Activated T-helper 1 cell treated with anti-CD3 and anti-CD28 coated beads, Interleukin-12 subunit alpha, Interleukin-12 subunit beta, Interleukin-2, Interleukin-4 antibody, amounts not matched to agents 30 ng/mL and 10 ng/mL and 1 ng/mL, durations not matched to agents 14 hours and 24 hours and 36 hours (primary cell): ENCODE results near the gene MYZAP. TPM values are rescaled to one million over a fixed set of nuclear protein-coding genes. Genes with fewer than 3 reads are reported as not detected.

Experiments used
- DNase-seq: peaks from one replicate; pipeline ENCODE4 v3.0.0; 2021; ENCODE audit warnings: low spot score
- H3K27ac Mint-ChIP-seq: one replicate; pipeline ENCODE4 v1.8.0; 2021; ENCODE audit warnings: mild to moderate bottlenecking, mixed read lengths
- H3K27me3 Mint-ChIP-seq: one replicate; pipeline ENCODE4 v1.8.0; 2022; ENCODE audit warnings: mild to moderate bottlenecking, moderate library complexity, mixed read lengths; ENCODE audit not compliant: insufficient read depth
- H3K36me3 Mint-ChIP-seq: one replicate; pipeline ENCODE4 v1.8.0; 2021; ENCODE audit warnings: low read depth, mixed read lengths
- H3K4me1 Mint-ChIP-seq: one replicate; pipeline ENCODE4 v1.8.0; 2021; ENCODE audit warnings: low read depth, mixed read lengths
- H3K4me3 Mint-ChIP-seq: one replicate; pipeline ENCODE4 v1.8.0; 2021; ENCODE audit warnings: mild to moderate bottlenecking, moderate library complexity, mixed read lengths
- H3K9me3 Mint-ChIP-seq: one replicate; pipeline ENCODE4 v1.8.0; 2021; ENCODE audit warnings: mixed read lengths
- intact Hi-C: fragments of 100-400 bp; cut with micrococcal nuclease; formaldehyde crosslinking; loops from one replicate; pipeline ENCODE4 v1.15.1; 2024
- total RNA-seq: library from RNA; stranded (reverse); gene quantifications from 2 replicates; pipeline ENCODE4 v1.2.3, GENCODE V29; 2022

The MYZAP gene
- total RNA-seq, 1 donor from 2014 or later, result not detected

- Mint-ChIP-seq H3K36me3 (no peaks in the 10 kb centered on the region), H3K4me1 (no peaks in the 10 kb centered on the region), H3K27ac (no peak overlapping the region), H3K9me3 (no peaks in the 10 kb centered on the region), H3K27me3 (no peaks in the 10 kb centered on the region), H3K4me3 (no peak overlapping the region)
- intact Hi-C loops, result no loop called here
- DNase-seq, result no peak
These were observed 95.0 kb downstream of the MYZAP start for GRCh38 chr15:57686657-57687056.

GRCh38 chr15:57690341-57690966 is 98.8 kb downstream of the MYZAP start:
- Mint-ChIP-seq H3K4me1 (no peaks in the 10 kb centered on the region), H3K27ac (no peak overlapping the region), H3K4me3 (no peak overlapping the region), H3K27me3 (no peaks in the 10 kb centered on the region), H3K36me3 (no peaks in the 10 kb centered on the region), H3K9me3 (no peaks in the 10 kb centered on the region)
- no peak for DNase-seq
- intact Hi-C loops, result no loop called here

- H3K27me3 Mint-ChIP-seq, result no peaks in the 10 kb centered on the region
These were observed 99.4 kb downstream of the MYZAP start for GRCh38 chr15:57691082-57691481.

GRCh38 chr15:57692709-57693108 is 101.0 kb downstream of the MYZAP start:
- Mint-ChIP-seq H3K36me3 (no peaks in the 10 kb centered on the region), H3K4me1 (no peaks in the 10 kb centered on the region)

More at GRCh38 chr15:57691082-57691481, 99.4 kb downstream of the MYZAP start:
- Mint-ChIP-seq H3K36me3 (no peaks in the 10 kb centered on the region), H3K4me1 (no peaks in the 10 kb centered on the region), H3K27ac (no peak overlapping the region), H3K9me3 (no peaks in the 10 kb centered on the region), H3K4me3 (no peak overlapping the region)
- no peak for DNase-seq
- intact Hi-C loops, result no loop called here

DNA sequence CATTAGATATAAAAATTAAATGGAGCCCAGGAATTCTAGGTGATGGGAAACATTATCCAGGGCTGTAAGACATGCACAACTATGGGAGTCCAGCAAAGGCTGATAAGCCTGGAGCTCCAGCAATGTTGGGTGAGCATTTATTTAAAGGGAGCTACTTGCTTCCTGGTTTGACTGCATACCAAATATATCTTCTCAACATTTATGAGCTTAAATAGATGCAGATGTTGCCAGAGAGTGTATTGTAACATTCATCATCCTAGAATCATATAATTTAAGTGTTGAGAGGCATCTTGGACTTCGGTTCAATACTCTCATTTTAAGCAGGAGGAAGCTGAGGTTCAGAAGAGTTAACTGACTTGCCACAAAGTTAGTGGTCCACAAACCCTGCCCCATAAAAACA is 102.6 kb downstream of the MYZAP start:
- Mint-ChIP-seq H3K9me3 (no peaks in the 10 kb centered on the region), H3K4me3 (no peak overlapping the region), H3K27ac (no peak overlapping the region), H3K4me1 (no peaks in the 10 kb centered on the region), H3K27me3 (no peaks in the 10 kb centered on the region), H3K36me3 (no peaks in the 10 kb centered on the region)
- no peak for DNase-seq
- intact Hi-C loops, result no loop called here

More at GRCh38 chr15:57692709-57693108, 101.0 kb downstream of the MYZAP start:
- intact Hi-C loops, result no loop called here
- no peak overlapping the region for H3K4me3 Mint-ChIP-seq
- no peaks in the 10 kb centered on the region for H3K27me3 Mint-ChIP-seq
- no peak overlapping the region for H3K27ac Mint-ChIP-seq
- DNase-seq, result no peak
- no peaks in the 10 kb centered on the region for H3K9me3 Mint-ChIP-seq

- DNase-seq, result no peak
- Mint-ChIP-seq H3K4me1 (no peaks in the 10 kb centered on the region), H3K27ac (no peak overlapping the region), H3K4me3 (no peak overlapping the region), H3K36me3 (no peaks in the 10 kb centered on the region), H3K9me3 (no peaks in the 10 kb centered on the region), H3K27me3 (peaks cover 3% of the 10 kb centered on the region)
- intact Hi-C loops, result no loop called here
These were observed 104.4 kb downstream of the MYZAP start for GRCh38 chr15:57696146-57696545.

GRCh38 chr15:57697588-57697987 is 105.9 kb downstream of the MYZAP start:
- Mint-ChIP-seq H3K27me3 (peaks cover 3% of the 10 kb centered on the region), H3K4me3 (no peak overlapping the region), H3K4me1 (no peaks in the 10 kb centered on the region), H3K36me3 (no peaks in the 10 kb centered on the region), H3K27ac (no peak overlapping the region), H3K9me3 (no peaks in the 10 kb centered on the region)
- no peak for DNase-seq
- intact Hi-C loops, result no loop called here

DNA sequence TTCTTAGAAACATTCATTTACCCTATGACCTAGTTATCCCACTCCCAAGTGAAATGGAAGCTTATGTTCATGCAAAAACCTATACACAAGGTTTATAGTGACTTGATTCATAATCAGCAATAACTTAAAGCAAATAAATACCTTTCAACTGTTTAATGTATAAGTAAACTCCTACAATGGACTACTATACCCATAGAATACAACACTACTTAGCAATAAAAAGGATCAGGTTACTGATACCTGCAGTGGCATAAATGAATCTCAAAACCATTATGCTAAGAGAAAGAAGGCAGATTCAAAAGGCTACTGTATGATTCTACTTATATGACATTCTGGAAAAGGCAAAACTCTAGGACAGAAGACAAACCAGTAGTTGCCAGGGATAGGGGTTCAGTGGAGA is 106.5 kb downstream of the MYZAP start:
- H3K27me3 Mint-ChIP-seq, result peaks cover 3% of the 10 kb centered on the region
- H3K27ac Mint-ChIP-seq, result no peak overlapping the region
- H3K36me3 Mint-ChIP-seq, result no peaks in the 10 kb centered on the region
- intact Hi-C loops, result no loop called here
- no peaks in the 10 kb centered on the region for H3K9me3 Mint-ChIP-seq
- DNase-seq, result no peak
- H3K4me3 Mint-ChIP-seq, result no peak overlapping the region
- peaks cover 6% of the 10 kb centered on the region for H3K4me1 Mint-ChIP-seq

DNA sequence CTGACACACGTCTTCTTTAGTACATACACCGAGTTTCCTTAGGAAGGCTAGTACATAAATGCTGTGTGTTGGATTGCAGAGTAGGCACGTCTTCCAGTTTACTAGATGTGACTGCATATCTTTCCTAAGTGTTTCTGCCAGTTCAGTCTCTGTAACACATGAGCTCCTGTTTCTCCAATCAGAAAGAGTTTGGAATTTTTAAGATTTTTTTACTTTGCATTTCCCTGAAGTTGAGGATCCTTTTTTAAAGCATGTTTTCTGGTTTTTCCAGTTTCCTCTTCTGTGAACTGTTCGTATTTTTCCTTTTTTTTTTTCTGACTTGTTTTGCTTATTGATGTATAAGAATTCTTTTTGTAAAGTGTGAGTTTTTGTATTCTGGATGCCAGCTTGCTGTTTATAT is 107.3 kb downstream of the MYZAP start:
- H3K36me3 Mint-ChIP-seq, result no peaks in the 10 kb centered on the region
- peaks cover 3% of the 10 kb centered on the region for H3K27me3 Mint-ChIP-seq
- intact Hi-C loops, result no loop called here
- no peak overlapping the region for H3K4me3 Mint-ChIP-seq
- no peak for DNase-seq
- H3K9me3 Mint-ChIP-seq, result no peaks in the 10 kb centered on the region
- H3K4me1 Mint-ChIP-seq, result peaks cover 13% of the 10 kb centered on the region
- H3K27ac Mint-ChIP-seq, result no peak overlapping the region

DNA sequence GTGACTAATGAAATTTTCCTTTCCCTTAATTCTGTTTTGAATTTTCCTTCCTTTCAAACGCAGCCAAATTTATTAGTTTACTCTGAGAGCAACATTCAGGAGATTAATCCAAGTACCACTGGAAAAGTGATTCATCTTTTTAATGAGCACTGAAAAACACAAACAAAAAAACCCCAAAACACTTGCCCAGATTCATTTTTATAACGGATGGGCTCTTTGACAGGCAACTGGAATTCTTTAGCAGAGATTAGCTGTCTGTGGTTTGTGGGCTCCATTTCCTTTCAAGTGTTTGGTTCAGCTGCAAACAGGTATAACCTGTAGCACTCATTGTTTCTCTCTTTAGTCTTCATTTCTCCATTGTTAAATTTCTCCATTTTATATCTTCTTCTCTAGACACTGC is 111.7 kb downstream of the MYZAP start:
- no peak for DNase-seq
- intact Hi-C loops, result no loop called here
- Mint-ChIP-seq H3K4me1 (peaks cover 38% of the 10 kb centered on the region), H3K9me3 (no peaks in the 10 kb centered on the region), H3K4me3 (no peak overlapping the region), H3K36me3 (peaks cover 1% of the 10 kb centered on the region), H3K27ac (no peak overlapping the region), H3K27me3 (peaks cover 3% of the 10 kb centered on the region)

DNA sequence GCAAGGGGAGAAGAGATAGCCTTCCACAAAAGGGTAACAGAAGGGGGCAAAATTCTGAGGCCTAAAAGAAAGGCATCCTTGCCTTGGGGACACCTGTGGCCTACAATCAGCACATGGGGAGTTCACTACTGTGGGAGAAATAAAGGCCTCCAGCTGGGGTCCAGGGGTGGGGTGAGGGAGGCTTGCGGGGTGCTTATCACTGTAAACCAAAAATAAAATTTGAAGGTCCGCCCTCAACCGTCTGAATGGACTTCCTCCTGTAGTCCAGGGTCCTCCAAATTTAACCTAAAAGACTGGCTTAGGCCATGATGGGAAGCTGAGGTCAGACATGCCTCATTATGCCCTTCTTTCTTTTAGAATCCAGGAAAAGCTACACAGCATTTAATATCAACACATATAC is 112.7 kb downstream of the MYZAP start:
- Mint-ChIP-seq H3K36me3 (peaks cover 5% of the 10 kb centered on the region), H3K4me3 (no peak overlapping the region), H3K9me3 (no peaks in the 10 kb centered on the region), H3K27me3 (peaks cover 3% of the 10 kb centered on the region), H3K4me1 (peaks cover 48% of the 10 kb centered on the region), H3K27ac (no peak overlapping the region)
- no peak for DNase-seq
- intact Hi-C loops, result no loop called here

DNA sequence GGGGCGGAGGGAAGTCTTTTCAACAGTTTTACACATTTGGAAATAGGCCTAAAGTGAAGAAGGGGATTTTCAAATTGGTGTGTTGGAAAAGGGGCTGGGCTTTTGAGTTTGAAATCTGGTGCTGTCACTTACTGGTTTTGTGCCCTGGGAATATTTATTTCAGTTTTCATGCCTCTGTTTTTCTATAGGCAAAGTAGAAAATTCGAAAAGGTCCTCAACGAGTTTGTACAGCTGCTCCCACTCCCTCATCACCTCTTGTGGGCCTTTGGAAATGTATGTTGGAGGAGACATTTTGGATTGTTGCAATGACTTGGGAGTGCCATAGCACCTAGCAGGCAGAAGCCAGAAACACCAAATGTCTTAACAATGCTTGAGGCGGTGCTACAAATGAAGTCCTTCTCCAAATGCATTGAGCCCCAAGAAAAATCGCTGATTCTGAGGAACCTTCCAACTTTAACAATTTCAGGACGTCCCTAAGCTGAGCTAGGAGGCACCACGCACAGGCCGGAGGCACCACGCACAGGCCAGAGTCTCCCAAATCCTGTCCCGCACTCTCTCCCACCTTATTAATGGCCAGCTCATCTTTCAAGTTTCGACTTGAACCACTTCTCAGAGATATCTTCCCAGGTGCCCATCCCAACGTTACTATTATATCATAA is 114.2 kb downstream of the MYZAP start:
- Mint-ChIP-seq H3K4me3 (peak overlapping the region; percentile 82), H3K9me3 (no peaks in the 10 kb centered on the region), H3K4me1 (peaks cover 62% of the 10 kb centered on the region), H3K27ac (peak overlapping the region; percentile 84), H3K36me3 (peaks cover 15% of the 10 kb centered on the region), H3K27me3 (no peaks in the 10 kb centered on the region)
- intact Hi-C loops, result loop anchor here (1.0 to 5.0 kb wide), 2 partner anchors 145 to 1464 kb away; partner anchors contain the start of gene RFX7
- DNase-seq, result no peak

- DNase-seq, result peak; percentile 82
- H3K36me3 Mint-ChIP-seq, result peaks cover 23% of the 10 kb centered on the region
- peak within 1 kb of the TSS; percentile 84 for H3K27ac Mint-ChIP-seq
- no peaks in the 10 kb centered on the region for H3K9me3 Mint-ChIP-seq
- H3K4me1 Mint-ChIP-seq, result peaks cover 70% of the 10 kb centered on the region
- intact Hi-C loops, result loop anchor here (1.0 to 5.0 kb wide), 2 partner anchors 145 to 1464 kb away; partner anchors contain the start of gene RFX7
- peak within 1 kb of the TSS; percentile 82 for H3K4me3 Mint-ChIP-seq
- no peaks in the 10 kb centered on the region for H3K27me3 Mint-ChIP-seq
These were observed 114.9 kb downstream of the MYZAP start, which contains the start of gene POLR2M for GRCh38 chr15:57706405-57707209. Gene POLR2M (plus strand): TSS chr15:57706714. CDS start chr15:57706843, 129 bp downstream.
